H1 (cell line): Measurements from ENCODE around the gene ENTREP1. TPM values are rescaled to one million over a fixed set of nuclear protein-coding genes. Genes with fewer than 3 reads are reported as not detected.

Experiments
- CHD2 ChIP-seq: IDR thresholded peaks from 2 replicates; pipeline ENCODE4 v1.6.1; 2012; ENCODE audit warnings: low read length, improper control_type of control experiment
- EP300 ChIP-seq, 2 experiments: IDR thresholded peaks; 1 replicate in 1 of 2; 2 replicates in 1 of 2; pipeline ENCODE4 v1.6.1; 2011 to 2012; ENCODE audit warnings: low read depth in 2 of 2, low read length in 2 of 2, mild to moderate bottlenecking in 2 of 2, borderline replicate concordance in 1 of 2, inconsistent platforms in 1 of 2, moderate library complexity in 1 of 2
- RFX5 ChIP-seq: IDR thresholded peaks from 2 replicates; pipeline ENCODE4 v1.6.1; 2011; ENCODE audit warnings: low read depth, low read length, improper control_type of control experiment, borderline replicate concordance
- ZNF274 ChIP-seq: IDR thresholded peaks from 2 replicates; pipeline ENCODE4 v1.7.0; 2012; ENCODE audit warnings: low read length, borderline replicate concordance; ENCODE audit errors: extremely low read depth
- polyA plus RNA-seq, 7 experiments: library from polyadenylated mRNA; depleted of rRNA in 3 of 7; stranded (reverse) in 5 of 7; unstranded in 2 of 7; fragments of >200 nt in 5 of 7; fragments of 200-250 nt in 2 of 7; gene quantifications; 1 replicate in 5 of 7; 2 replicates in 1 of 7; 4 replicates in 1 of 7; pipeline versions ENCODE4 v1.2.1 to v1.2.3, GENCODE V29; 2011 to 2013; ENCODE audit warnings: missing spikeins in 2 of 7, mixed read lengths in 2 of 7
- total RNA-seq: library from RNA; stranded (reverse); fragmentation: NEBNext Ultra II Directional; extraction: Animal tissue kit (Norgen Biotek cat#: 25700); gene quantifications from 2 replicates; pipeline ENCODE4 v1.2.1, GENCODE V29; 2021

The ENTREP1 gene
- total and polyA plus RNA-seq, 2 of the 8 experiments (the other 6 are each of a cell fraction or from before 2014, with no cell fraction given), result 15.3 to 25.0 TPM

GRCh38 chr9:69411931-69412740 lies 87.1 kb downstream of the ENTREP1 start (continued):
- TF ChIP-seq EP300 (IDR thresholded peaks at IDR 0.05; ENCODE audit: borderline replicate concordance in 1 of 2, low read depth in 2 of 2, low read length in 2 of 2), result no peak
- no peak for TF ChIP-seq RFX5
- no peak for TF ChIP-seq ZNF274
- TF ChIP-seq CHD2, result no peak
